ENCODE data around the gene IL1RAPL1.

IL1RAPL1 gene

GRCh38 chrX:29941287-29941686 is 1354.0 kb downstream of the IL1RAPL1 start:
- DNase-seq = no peak

GRCh38 chrX:29947225-29947624 is 1360.0 kb downstream of the IL1RAPL1 start:
- no peak for DNase-seq

- DNase-seq = no peak
Measured at GRCh38 chrX:29948653-29949052, 1361.4 kb downstream of the IL1RAPL1 start.

GRCh38 chrX:29952016-29952415 is 1364.8 kb downstream of the IL1RAPL1 start:
- no peak for DNase-seq

- no peak for DNase-seq
Measured at GRCh38 chrX:29962061-29962460, 1374.8 kb downstream of the IL1RAPL1 start.

GRCh38 chrX:29965634-29966033 is 1378.4 kb downstream of the IL1RAPL1 start:
- DNase-seq = no peak

- DNase-seq = no peak
Measured at GRCh38 chrX:29992083-29992482, 1404.8 kb downstream of the IL1RAPL1 start.

- DNase-seq = no peak
Measured at GRCh38 chrX:30005813-30006212, 1418.6 kb downstream of the IL1RAPL1 start.

Data from left hindlimb (tissue), 1 donor.